Panc1 (cell line): Measurements from ENCODE around the gene IRF2. TPM values are rescaled to one million over a fixed set of nuclear protein-coding genes. Genes with fewer than 3 reads are reported as not detected.

ENCODE experiments used
- ATAC-seq: fragments of 200-7000 bp; cut with Tn5 transposase; 2 replicates; pipeline ENCODE4 v1.9.1; 2020; ENCODE audit warnings: mild to moderate bottlenecking, moderate library complexity
- BruUV-seq: library from RNA; stranded (reverse); fragments of 400-500 nt; replicated peaks from 2 replicates; lab custom pipeline; 2021; lab: Mats Ljungman, UMichigan
- CTCF ChIA-PET: fragments of 300-600 bp; sonication (Branson Sonifier 250); formaldehyde crosslinking; loops from one replicate; lab custom pipeline; 2022; ENCODE audit warnings: antibody characterized with exemption; lab: Charles Lee
- POLR2A ChIA-PET: fragments of 300-600 bp; sonication (Branson Sonifier 250); formaldehyde crosslinking; loops from one replicate; lab custom pipeline; 2022; ENCODE audit warnings: antibody characterized with exemption; lab: Charles Lee
- DNase-seq: peaks from one replicate; pipeline ENCODE4 v3.0.0-alpha.2; 2010; ENCODE audit warnings: low read depth, low spot score
- H3K27ac ChIP-seq: 2 replicates; pipeline ENCODE4 v1.5.1; 2011; ENCODE audit warnings: mild to moderate bottlenecking, low read length, inconsistent platforms
- H3K27me3 ChIP-seq: fragments of 200-500 bp; sonication (Bioruptor generic); 2 replicates; pipeline ENCODE4 v1.6.0; 2014; ENCODE audit warnings: low read length, inconsistent platforms; ENCODE audit not compliant: control insufficient read depth, insufficient read depth
- H3K36me3 ChIP-seq: fragments of 200-500 bp; sonication (Bioruptor generic); 2 replicates; pipeline ENCODE4 v1.5.1; 2014; ENCODE audit warnings: inconsistent platforms, mild to moderate bottlenecking, low read length, moderate library complexity; ENCODE audit not compliant: control insufficient read depth, insufficient read depth
- H3K4me1 ChIP-seq: 2 replicates; pipeline ENCODE4 v1.5.1; 2011; ENCODE audit warnings: inconsistent platforms, mild to moderate bottlenecking, low read length, moderate library complexity; ENCODE audit not compliant: control insufficient read depth, insufficient read depth
- H3K4me3 ChIP-seq, 2 experiments: 2 replicates each; pipeline ENCODE4 v1.5.1; 2011 to 2012; ENCODE audit warnings: low read depth in 2 of 2, low read length in 2 of 2, mild to moderate bottlenecking in 2 of 2, inconsistent platforms in 1 of 2, moderate library complexity in 1 of 2
- H3K9me3 ChIP-seq: fragments of 200-500 bp; sonication (Bioruptor generic); 2 replicates; pipeline ENCODE4 v1.5.1; 2014; ENCODE audit warnings: low read depth, mild to moderate bottlenecking, inconsistent platforms, low read length, moderate library complexity; ENCODE audit not compliant: control insufficient read depth, insufficient read depth
- CTCF ChIP-seq: fragments of 450-650 bp; IDR thresholded peaks from 2 replicates; pipeline ENCODE4 v1.5.1; 2017; ENCODE audit warnings: mild to moderate bottlenecking
- POLR2AphosphoS5 ChIP-seq: IDR thresholded peaks from 2 replicates; pipeline ENCODE4 v1.6.1; 2012; ENCODE audit warnings: mild to moderate bottlenecking, low read depth, low read length, moderate library complexity
- REST ChIP-seq, 2 experiments: IDR thresholded peaks; 2 replicates each; pipeline ENCODE4 v1.6.1; 2011 to 2012; ENCODE audit warnings: low read depth in 2 of 2, control low read depth in 1 of 2, low read length in 1 of 2, mild to moderate bottlenecking in 1 of 2, moderate library complexity in 1 of 2; ENCODE audit not compliant: insufficient read depth in 1 of 2
- SIN3A ChIP-seq: IDR thresholded peaks from 2 replicates; pipeline ENCODE4 v1.6.1; 2012; ENCODE audit warnings: low read depth, mild to moderate bottlenecking, low read length, moderate library complexity, borderline replicate concordance; ENCODE audit not compliant: insufficient read depth
- TCF7L2 ChIP-seq: IDR thresholded peaks from 2 replicates; pipeline ENCODE4 v1.6.1; 2011; ENCODE audit warnings: mild to moderate bottlenecking, low read depth, low read length, inconsistent platforms
- in situ Hi-C: cut with HindIII; loops from 2 replicates; pipeline ENCODE4 v1.10.0; 2016; ENCODE audit warnings: low sequenced_read_pairs, low pct_unique_long_range_greater_than_20kb
- intact Hi-C: fragments of 100-400 bp; cut with micrococcal nuclease; formaldehyde crosslinking; loops from one replicate; pipeline ENCODE4 v1.10.0; 2022; ENCODE audit not compliant: unreplicated experiment
- total RNA-seq: library from RNA; stranded (reverse); gene quantifications from one replicate; pipeline ENCODE4 v1.2.1, GENCODE V29; 2021; ENCODE audit not compliant: unreplicated experiment

Gene IRF2
- total RNA-seq, 1 experiment from 2014 or later = 16.2 TPM

DNA sequence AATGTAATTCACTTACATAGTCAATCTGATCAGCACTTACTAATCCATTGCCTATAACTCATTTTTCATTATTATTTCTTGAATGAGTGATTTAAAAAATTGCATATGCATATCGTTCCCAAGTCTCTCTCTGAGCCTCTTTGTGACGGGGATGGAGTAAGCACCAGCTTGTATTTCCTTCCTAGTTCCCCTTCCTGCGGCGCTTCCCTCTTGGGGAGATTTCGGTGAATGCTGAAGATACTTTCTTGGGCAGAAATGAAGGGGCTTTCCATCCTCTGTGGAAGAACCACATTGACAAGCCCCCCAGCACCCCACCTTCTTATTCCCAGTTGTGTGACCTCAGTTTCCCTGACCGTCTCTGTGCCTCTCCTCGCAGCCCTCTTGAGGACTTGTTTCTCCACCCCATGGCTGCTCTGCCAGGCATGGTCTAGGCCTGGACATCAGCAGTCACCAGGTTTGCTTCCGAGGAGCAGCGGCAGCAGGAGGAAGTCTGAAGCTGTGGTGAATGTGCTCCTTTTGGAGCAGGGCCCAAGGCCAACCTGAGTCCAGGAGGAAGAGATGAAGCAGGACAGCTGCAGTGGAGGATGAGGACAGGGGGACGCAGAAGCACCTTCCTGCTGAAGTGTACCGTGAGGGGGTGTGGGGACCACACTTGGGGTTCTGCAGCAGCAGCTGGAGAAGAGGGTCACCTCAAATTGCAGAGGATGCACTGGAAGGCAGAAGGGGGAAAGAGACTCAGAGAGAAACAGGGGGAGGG lies 124.9 kb downstream of the IRF2 start:
- TF ChIP-seq TCF7L2 (no peak), REST (IDR thresholded peaks at IDR 0.05; ENCODE audit: insufficient read depth in 1 of 2, low read depth in 2 of 2, low read length in 1 of 2) (no peak), SIN3A (no peak), CTCF (no peak), POLR2AphosphoS5 (no peak)
- no peak overlapping the region for H3K4me3 ChIP-seq
- DNase-seq (no peak), ATAC-seq (no peak)
- ChIA-PET CTCF (no interaction called here), POLR2A (no interaction called here)
- intact Hi-C loops (no loop called here), in situ Hi-C loops (no loop called here)
- H3K27ac ChIP-seq = no peak overlapping the region
- no peaks in the 10 kb centered on the region for H3K36me3 ChIP-seq
- no TSS peak for BruUV-seq
- no peaks in the 10 kb centered on the region for H3K4me1 ChIP-seq
- no peaks in the 10 kb centered on the region for H3K9me3 ChIP-seq
- no peaks in the 10 kb centered on the region for H3K27me3 ChIP-seq

- BruUV-seq = no TSS peak
- Histone ChIP-seq H3K27ac (no peak overlapping the region), H3K4me3 (no peak overlapping the region), H3K36me3 (no peaks in the 10 kb centered on the region), H3K9me3 (no peaks in the 10 kb centered on the region), H3K4me1 (no peaks in the 10 kb centered on the region), H3K27me3 (no peaks in the 10 kb centered on the region)
- DNase-seq (no peak), ATAC-seq (no peak)
- intact Hi-C loops (no loop called here), in situ Hi-C loops (no loop called here)
- POLR2A ChIA-PET = interaction anchor here (0.6 kb wide), 1 partner anchor 11 kb away, joined by 15 read pairs; no protein-coding TSS in a partner anchor
- CTCF ChIA-PET = no interaction called here
- TF ChIP-seq TCF7L2 (no peak), SIN3A (no peak), CTCF (no peak), POLR2AphosphoS5 (no peak), REST (IDR thresholded peaks at IDR 0.05; ENCODE audit: insufficient read depth in 1 of 2, low read depth in 2 of 2, low read length in 1 of 2) (no peak)
These were observed 125.8 kb downstream of the IRF2 start for GRCh38 chr4:184348311-184349233.
